ENCODE data around the gene CLPTM1L.

DNA sequence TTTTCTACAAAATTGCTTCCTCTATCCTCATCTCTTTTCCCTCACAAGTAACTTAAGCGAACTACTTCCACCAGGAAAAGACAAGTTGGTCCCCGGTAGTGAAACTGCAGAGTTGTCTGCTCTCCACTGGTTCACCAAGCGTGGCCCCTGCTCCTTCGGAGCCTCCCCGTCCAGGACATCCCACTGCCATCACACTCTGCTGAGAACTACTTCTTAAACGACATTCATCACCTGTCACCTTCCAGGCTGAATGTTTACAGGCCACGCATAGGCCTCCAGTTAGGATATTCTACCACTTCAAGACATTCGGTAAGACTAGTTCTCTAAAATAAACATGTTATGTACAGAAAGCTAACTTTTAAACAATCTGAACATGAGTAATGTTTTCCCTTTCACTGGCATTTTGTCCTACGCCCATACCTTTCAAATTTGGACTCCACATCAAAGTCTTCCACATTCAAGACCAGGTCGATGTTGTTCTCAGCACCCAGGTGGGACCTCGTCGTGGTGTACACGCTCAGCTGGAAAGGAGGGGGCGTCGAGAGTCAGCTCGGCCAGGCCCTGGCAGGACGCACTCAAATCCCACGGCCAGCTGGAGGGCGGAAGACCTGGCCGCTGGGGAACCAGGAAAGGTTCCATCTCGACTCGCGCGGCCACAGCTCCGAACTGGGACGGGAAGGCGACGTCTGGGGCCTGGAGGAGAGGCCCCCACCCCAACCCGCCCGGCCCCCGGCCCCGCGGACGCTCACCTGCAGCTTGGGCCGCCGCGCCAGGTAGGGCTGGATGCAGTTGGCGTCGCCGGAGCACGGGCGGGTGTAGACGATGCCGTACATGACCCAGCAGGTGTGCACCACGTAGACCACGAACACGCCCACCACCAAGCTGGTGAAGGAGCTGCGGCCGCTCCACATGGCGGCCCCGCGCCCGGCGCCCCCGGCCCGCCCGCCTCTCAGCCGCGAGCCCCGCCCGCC lies 683 bp downstream of the CLPTM1L start:
- TF ChIP-seq CHD4 (IDR thresholded peaks at IDR 0.05; ENCODE audit: borderline replicate concordance) (no peak), ZNF302 (CRISPR knock-in tag; IDR thresholded peaks at IDR 0.05) (no peak), POLR2AphosphoS2 (conservative IDR thresholded peaks at IDR 0.05; ENCODE audit: low read length) (no peak), TP53 (CRISPR knock-in tag; IDR thresholded peaks at IDR 0.05) (no peak), POLR2A (IDR thresholded peaks at IDR 0.05; ENCODE audit: low read length) (no peak)
